HG03066 (cell line): ENCODE data around the gene PPHLN1.

Experiments
- ATAC-seq: cut with Tn5 transposase; IDR thresholded peaks from one replicate; pipeline ENCODE4 v1.9.1; 2021; ENCODE audit warnings: low read depth; ENCODE audit not compliant: unreplicated experiment

PPHLN1 gene

GRCh38 chr12:42474391-42474790, 148.4 kb downstream of the PPHLN1 start:
- ATAC-seq: no peak

DNA sequence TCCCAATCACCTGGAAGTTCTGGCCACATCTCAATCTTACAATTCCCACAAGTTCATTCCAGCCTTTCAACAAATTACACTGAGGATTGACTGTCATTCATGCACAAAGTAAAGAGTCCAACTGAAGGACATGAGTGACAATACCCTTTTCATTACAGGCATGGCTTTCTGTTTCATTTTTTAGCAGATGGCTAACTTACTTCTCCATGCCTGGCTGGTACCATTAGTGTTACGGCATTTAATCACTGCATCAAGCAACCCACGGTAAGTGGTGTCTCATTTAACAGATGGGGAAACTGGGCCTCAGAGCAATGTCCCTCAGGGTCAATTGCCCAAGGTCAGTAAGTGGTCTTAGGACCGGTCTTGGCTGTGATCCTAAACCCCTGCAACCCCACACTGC, 149.1 kb downstream of the PPHLN1 start:
- ATAC-seq: no peak

DNA sequence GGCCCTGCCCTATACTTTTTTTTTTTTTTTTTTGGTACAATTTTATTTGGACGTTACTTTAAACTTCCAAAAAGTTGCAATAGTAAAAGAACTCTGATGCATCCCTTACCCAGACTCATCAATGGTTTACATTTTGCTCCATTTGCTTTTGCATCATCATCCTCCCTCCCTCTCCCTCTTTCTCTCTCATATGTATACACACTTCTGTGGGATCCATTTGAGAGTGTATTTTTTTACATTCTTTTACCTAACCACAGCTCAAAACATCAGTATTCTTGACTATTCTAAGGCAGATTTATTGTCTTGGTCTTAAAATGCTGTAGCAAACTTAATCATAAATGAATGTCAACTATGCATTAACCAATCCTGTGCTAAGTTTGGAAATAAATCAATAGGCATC, 152.0 kb downstream of the PPHLN1 start:
- ATAC-seq: no peak

DNA sequence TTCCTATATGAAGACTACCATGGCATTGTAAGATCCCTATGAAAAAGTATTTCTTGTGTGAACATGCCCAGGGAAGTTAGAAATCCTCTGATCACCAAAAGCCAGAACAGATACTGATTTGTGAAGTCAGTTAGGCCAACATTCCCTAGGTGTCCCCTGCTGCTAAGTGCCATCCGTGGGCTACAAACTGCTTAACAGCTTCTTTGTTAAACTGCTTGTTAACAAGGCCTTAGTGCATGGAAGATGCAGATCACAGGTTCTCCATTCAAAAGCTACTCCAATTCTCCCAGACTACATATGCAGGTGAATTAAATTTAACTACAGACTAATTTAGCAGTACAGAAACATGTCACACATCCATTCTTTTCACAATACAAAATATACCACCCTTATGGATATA, 155.4 kb downstream of the PPHLN1 start:
- no peak for ATAC-seq

DNA sequence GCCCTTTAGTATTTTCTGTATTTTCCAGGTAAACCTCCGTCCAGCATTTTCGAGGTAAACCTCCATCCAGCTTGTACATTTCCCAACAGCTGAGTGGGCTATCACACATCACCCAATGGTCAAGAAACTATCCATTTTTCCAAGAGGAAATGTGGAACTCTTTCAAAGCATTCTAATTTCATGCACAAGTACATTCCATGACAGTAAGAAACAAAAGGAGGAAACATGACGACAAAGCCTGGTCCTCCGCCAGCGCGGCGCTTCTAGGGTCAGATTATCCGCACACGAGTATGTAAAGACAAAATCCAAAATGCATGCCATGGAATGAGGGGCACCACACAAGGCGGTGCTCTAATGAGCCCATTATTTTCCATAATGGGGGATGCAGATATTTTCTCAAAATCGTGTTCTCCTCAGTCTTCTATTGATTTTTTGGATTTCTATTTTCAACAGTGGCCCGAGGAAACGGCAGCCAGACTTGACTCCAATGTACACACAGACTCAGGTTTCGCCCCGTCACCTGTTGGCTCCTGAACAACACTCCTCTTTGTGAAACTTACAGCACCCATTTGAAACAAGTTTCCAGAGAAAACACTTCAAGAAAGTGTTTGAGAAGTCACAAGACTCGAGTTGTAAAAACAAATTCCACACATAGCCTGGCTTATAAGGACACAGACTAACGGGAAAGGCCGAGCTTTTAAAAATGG, 156.2 kb downstream of the PPHLN1 start:
- ATAC-seq: no peak

- ATAC-seq: peak; percentile 67
These were observed 157.0 kb downstream of the PPHLN1 start for GRCh38 chr12:42482748-42483520.

- peak; percentile 37 for ATAC-seq
These were observed 157.5 kb downstream of the PPHLN1 start for GRCh38 chr12:42483521-42483790.

DNA sequence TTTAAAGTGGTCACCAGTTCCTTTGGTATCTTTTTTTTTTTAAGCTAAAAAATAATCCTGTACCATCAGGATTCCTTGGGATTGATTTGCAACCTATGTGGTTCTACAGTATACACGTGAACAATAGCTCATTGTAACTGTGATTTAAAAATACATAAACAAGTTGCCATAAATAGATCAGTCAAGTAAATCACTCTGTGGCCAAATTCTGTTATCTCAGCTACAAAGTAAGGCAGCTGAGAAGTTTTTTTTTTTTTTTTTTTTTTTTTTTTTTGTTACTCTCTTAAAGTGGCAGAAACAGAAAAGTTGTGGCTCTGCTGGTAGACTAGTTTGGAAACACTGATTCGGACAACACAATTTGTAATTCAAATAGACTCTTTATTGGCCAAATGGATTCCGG, 159.0 kb downstream of the PPHLN1 start:
- no peak for ATAC-seq

- ATAC-seq: no peak
These were observed 159.9 kb downstream of the PPHLN1 start for GRCh38 chr12:42485823-42486222.

DNA sequence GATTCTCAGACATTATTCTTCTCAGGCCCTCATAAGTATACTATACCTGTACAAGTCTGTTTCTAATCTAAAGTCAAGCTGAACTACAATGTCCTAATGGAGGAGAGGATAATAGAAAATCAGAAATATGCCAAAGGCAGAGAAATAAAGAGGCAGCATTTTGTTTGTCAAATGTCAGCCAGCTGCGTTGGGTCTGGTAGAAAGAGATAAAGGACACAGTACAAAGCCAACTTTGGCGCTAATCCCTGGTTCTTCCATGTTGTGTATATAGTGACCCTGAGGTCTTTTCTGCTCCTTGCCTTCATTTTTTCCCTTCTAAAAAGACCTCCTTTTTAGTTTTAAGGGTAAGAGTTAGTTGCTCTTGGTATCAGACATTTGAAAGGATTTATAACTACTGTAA, 160.4 kb downstream of the PPHLN1 start:
- ATAC-seq: no peak

DNA sequence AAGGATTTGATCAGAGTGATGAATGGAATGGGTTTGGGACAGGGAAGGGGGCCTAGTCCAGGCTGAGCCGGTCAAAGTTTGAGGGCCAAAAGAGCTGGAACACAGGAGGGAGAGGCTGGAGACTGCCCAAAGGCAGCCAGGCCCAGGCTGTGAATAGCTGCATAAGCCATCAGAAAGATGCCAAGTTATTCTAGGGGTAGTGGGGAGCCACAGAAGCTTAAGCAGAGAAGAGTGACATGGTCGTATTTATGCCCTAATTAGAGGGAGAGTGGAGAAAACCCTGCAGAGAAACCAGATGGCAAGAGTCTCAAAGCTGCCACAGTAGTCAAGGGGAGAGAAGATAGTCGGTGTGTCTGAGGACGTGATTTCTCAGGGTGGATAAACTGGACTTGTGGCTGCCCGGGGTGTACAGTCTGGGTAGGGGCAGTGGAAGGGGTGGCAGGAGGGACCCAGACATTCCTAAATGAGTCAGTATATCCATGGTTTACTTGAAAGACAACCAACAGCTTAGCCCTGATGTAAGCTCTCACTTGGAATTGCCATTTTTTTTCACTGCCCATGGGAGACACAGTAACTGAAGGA, 164.4 kb downstream of the PPHLN1 start:
- no peak for ATAC-seq
